Measurements from ENCODE around the gene WDHD1. TPM values are rescaled to one million over a fixed set of nuclear protein-coding genes. Genes with fewer than 3 reads are reported as not detected.
A peak's percentile ranks its signal among the peaks of the same experiment; 100 is the strongest.
"Not testable (repeated sequence)": the region's sequence is repeated elsewhere in the genome, so short reads cannot be mapped to it uniquely, and the experiment has no call there.

The WDHD1 gene
- total and polyA plus RNA-seq, 2 experiments from 2014 or later = 6.6 to 9.6 TPM

DNA sequence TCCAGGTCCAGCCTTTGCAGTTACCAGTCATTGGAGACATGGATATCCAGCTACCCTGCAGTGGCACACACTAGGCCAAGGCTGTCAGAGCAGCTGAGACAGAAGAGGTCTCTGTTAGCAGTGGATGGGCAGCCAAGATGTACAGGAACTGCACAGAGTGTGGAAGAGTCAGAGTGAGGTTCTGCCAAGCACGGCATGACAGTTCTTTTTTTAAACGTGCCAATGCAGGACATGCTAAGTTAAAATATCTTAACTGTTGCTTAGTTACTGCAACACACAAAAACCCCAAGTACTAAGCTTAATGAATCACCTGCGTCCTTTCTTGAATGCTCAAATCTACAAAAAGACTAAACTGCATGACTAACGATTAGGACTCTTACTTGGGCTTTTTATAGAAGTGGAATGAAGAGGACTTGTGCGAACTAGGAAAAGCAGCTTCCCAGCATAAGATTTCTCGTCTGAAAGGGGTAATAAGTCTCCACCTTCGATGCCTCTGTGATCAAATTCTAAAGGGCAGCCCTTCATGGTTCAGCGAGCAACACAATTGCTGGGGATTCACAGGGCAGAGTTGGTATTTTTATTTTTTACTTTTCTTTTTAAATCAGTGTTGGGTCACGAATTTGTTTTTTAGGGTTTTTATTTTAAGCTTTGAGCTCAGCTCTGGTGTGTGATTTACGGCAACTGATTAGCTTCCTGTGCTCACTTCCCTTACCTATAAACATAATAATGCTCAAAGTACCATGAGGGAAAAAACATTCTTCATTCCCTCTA lies 45.2 kb upstream of the WDHD1 start:
- TF ChIP-seq EZH2 (IDR thresholded peaks at IDR 0.05; ENCODE audit: insufficient read depth, poor library complexity, severe bottlenecking) = no peak
- TF ChIP-seq EZH2phosphoT487 (IDR thresholded peaks at IDR 0.05; ENCODE audit: insufficient read depth, low read depth) = no peak
- H3K9me3 ChIP-seq (ENCODE audit: low read depth) = no peaks in the 10 kb centered on the region
- peak overlapping the region; percentile 97 for H3K27ac ChIP-seq
- no peaks in the 10 kb centered on the region for H4K20me1 ChIP-seq (ENCODE audit: insufficient read depth)
- no peaks in the 10 kb centered on the region for H3K27me3 ChIP-seq (replicated peaks; ENCODE audit: insufficient read depth)
- WGBS, 2 experiments (ENCODE audit: low coverage in 1 of 2, low lambda C conversion rate in 2 of 2, missing lambda C conversion rate in 2 of 2) = 27 to 30% methylated on average over 10 of the region's 10 CpGs
- H3F3A ChIP-seq (ENCODE audit: insufficient read depth) = peaks cover 61% of the 10 kb centered on the region
- peaks cover 10% of the 10 kb centered on the region; the same call in 1 of the 2 replicates for H3K79me2 ChIP-seq (ENCODE audit: insufficient read depth)
- in situ Hi-C loops (cut with MboI) = no loop called here
- H3K4me2 ChIP-seq (ENCODE audit: unreplicated experiment) = peak overlapping the region; percentile 74
- peak overlapping the region; percentile 44 for H3K4me3 ChIP-seq
- H3K4me1 ChIP-seq (ENCODE audit: insufficient read depth) = peaks cover 38% of the 10 kb centered on the region
- 0 out of 2 replicates have a peak, but pooled peaks cover 9% of the 10 kb centered on the region for H3K36me3 ChIP-seq (ENCODE audit: low read depth)
- H3K9ac ChIP-seq = peak overlapping the region; percentile 83
- no peak overlapping the region for H2AFZ ChIP-seq
- DNase-seq = peak; percentile 98
- H3K9me2 ChIP-seq (ENCODE audit: insufficient read depth) = no peaks in the 10 kb centered on the region

DNA sequence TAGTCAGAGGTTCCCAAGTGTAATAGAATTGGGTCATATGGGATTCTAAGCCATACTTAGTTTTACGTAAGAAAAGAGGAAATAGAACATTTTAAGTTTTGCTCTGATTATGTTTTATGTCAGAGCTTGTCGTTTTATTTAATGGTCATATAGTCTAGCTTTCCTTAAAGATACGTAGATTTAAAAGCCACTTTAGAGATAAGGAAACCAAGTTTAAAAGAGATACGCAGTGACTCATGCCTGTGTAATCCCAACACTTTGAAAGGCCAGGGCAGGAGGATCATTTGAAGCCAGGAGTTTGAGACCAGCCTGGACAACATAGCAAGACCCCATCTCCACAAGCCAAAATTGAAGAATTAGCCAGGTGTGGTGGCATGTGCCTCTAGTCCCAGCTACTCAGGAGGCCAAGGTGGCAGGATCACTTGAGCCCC lies 44.1 kb upstream of the WDHD1 start:
- Histone ChIP-seq H3K4me2 (ENCODE audit: unreplicated experiment) (no peak overlapping the region), H3K9ac (peak overlapping the region; percentile 83), H2AFZ (no peak overlapping the region), H3K79me2 (ENCODE audit: insufficient read depth) (peaks cover 17% of the 10 kb centered on the region), H3K36me3 (ENCODE audit: low read depth) (peaks cover 14% of the 10 kb centered on the region), H3K4me1 (ENCODE audit: insufficient read depth) (peaks cover 38% of the 10 kb centered on the region), H3K4me3 (no peak overlapping the region), H3F3A (ENCODE audit: insufficient read depth) (peaks cover 67% of the 10 kb centered on the region), H3K9me2 (ENCODE audit: insufficient read depth) (no peaks in the 10 kb centered on the region), H3K9me3 (ENCODE audit: low read depth) (no peaks in the 10 kb centered on the region), H3K27ac (peak overlapping the region; percentile 97), H3K27me3 (replicated peaks; ENCODE audit: insufficient read depth) (no peaks in the 10 kb centered on the region), H4K20me1 (ENCODE audit: insufficient read depth) (no peaks in the 10 kb centered on the region)
- WGBS, 2 experiments (ENCODE audit: low coverage in 1 of 2, low lambda C conversion rate in 2 of 2, missing lambda C conversion rate in 2 of 2) = 73 to 87% methylated on average over 4 of the region's 4 CpGs
- in situ Hi-C loops (cut with MboI) = no loop called here
- no peak for DNase-seq
- TF ChIP-seq EZH2phosphoT487 (IDR thresholded peaks at IDR 0.05; ENCODE audit: insufficient read depth, low read depth) = no peak
- TF ChIP-seq EZH2 (IDR thresholded peaks at IDR 0.05; ENCODE audit: insufficient read depth, poor library complexity, severe bottlenecking) = no peak

DNA sequence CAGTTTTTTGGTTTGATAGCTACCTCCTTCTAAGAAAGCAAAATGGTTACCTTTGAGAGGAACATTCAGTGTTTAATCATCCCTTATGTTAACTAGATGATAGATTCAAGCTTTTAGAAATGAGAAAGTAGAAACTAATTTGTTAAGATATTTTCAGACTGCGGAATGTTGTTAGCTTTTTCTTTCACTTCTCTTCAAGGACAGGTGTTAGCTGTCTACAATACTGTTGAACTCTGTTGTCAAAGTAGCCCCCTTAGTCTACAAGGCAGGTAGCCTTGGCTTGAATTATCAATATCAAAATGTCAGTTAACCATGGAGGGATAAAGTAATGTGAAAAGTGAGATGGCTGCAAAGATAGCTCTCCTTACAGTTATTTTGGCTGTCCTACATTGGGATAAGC lies 39.3 kb upstream of the WDHD1 start:
- Histone ChIP-seq H4K20me1 (ENCODE audit: insufficient read depth) (peaks cover 10% of the 10 kb centered on the region; the same call in 1 of the 2 replicates), H3K27me3 (replicated peaks; ENCODE audit: insufficient read depth) (no peaks in the 10 kb centered on the region), H3K9ac (no peak overlapping the region), H3K4me3 (no peak overlapping the region), H3K36me3 (ENCODE audit: low read depth) (peaks cover 52% of the 10 kb centered on the region), H3K27ac (no peak overlapping the region), H3K9me2 (ENCODE audit: insufficient read depth) (no peaks in the 10 kb centered on the region), H3K9me3 (ENCODE audit: low read depth) (no peaks in the 10 kb centered on the region), H3K79me2 (ENCODE audit: insufficient read depth) (peaks cover 64% of the 10 kb centered on the region), H3K4me1 (ENCODE audit: insufficient read depth) (peaks cover under 1% of the 10 kb centered on the region), H3F3A (ENCODE audit: insufficient read depth) (peaks cover 72% of the 10 kb centered on the region), H3K4me2 (ENCODE audit: unreplicated experiment) (no peak overlapping the region), H2AFZ (no peak overlapping the region)
- TF ChIP-seq EZH2phosphoT487 (IDR thresholded peaks at IDR 0.05; ENCODE audit: insufficient read depth, low read depth) (no peak), EZH2 (IDR thresholded peaks at IDR 0.05; ENCODE audit: insufficient read depth, poor library complexity, severe bottlenecking) (no peak)
- WGBS, 2 experiments (ENCODE audit: low coverage in 1 of 2, low lambda C conversion rate in 2 of 2, missing lambda C conversion rate in 2 of 2) = 100% methylated on average over 1 of the region's 1 CpG
- in situ Hi-C loops (cut with MboI) = no loop called here
- no peak for DNase-seq

DNA sequence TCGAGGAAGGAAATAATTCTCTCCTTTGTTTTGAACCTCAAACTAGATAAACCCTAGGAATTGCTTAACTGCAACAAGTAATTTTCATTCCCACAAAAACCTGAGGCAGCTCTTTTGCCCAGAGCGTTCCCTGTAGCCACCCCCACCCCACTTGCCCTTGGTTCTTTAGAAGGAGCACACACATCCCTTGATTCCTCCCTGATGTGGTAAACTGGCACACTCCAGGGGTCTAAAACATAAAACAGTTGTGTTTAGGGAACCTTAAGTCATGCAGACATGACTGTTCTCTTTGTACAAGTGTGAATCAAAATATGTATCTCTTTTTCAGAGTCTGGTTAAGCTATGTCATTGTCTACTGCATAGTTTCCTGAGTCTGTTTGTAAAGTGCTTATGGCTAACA lies 38.5 kb upstream of the WDHD1 start:
- peaks cover 64% of the 10 kb centered on the region for H3F3A ChIP-seq (ENCODE audit: insufficient read depth)
- peaks cover 10% of the 10 kb centered on the region; the same call in 1 of the 2 replicates for H4K20me1 ChIP-seq (ENCODE audit: insufficient read depth)
- no peak overlapping the region for H2AFZ ChIP-seq
- H3K9ac ChIP-seq = no peak overlapping the region
- H3K9me2 ChIP-seq (ENCODE audit: insufficient read depth) = no peaks in the 10 kb centered on the region
- WGBS, 2 experiments (ENCODE audit: low coverage in 1 of 2, low lambda C conversion rate in 2 of 2, missing lambda C conversion rate in 2 of 2) = 63 to 79% methylated on average over 2 of the region's 2 CpGs
- H3K4me2 ChIP-seq (ENCODE audit: unreplicated experiment) = no peak overlapping the region
- no peak overlapping the region for H3K27ac ChIP-seq
- H3K27me3 ChIP-seq (replicated peaks; ENCODE audit: insufficient read depth) = no peaks in the 10 kb centered on the region
- TF ChIP-seq EZH2phosphoT487 (IDR thresholded peaks at IDR 0.05; ENCODE audit: insufficient read depth, low read depth) = no peak
- no peak for TF ChIP-seq EZH2 (IDR thresholded peaks at IDR 0.05; ENCODE audit: insufficient read depth, poor library complexity, severe bottlenecking)
- peaks cover 72% of the 10 kb centered on the region for H3K79me2 ChIP-seq (ENCODE audit: insufficient read depth)
- DNase-seq = no peak
- in situ Hi-C loops (cut with MboI) = no loop called here
- peaks cover 56% of the 10 kb centered on the region for H3K36me3 ChIP-seq (ENCODE audit: low read depth)
- no peaks in the 10 kb centered on the region for H3K4me1 ChIP-seq (ENCODE audit: insufficient read depth)
- no peaks in the 10 kb centered on the region for H3K9me3 ChIP-seq (ENCODE audit: low read depth)
- H3K4me3 ChIP-seq = no peak overlapping the region

DNA sequence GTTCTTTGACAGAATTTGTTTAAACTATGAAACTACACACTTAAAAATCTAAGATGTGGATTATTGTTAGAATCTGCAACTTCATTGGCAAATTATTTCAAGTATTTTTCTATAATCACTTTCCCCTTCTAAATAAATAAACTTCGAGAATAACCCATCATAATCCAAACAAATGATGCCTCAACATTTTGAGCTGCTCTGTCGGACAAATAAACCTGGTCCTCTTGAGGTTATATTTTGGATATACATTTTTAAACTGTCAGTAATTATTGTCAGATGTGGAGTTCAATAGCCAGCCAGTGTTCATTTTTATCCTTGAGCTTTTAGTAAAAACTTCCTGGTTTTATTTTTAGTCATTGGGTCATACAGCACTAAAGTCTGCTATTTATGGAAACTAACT lies 38.0 kb upstream of the WDHD1 start:
- Histone ChIP-seq H3F3A (ENCODE audit: insufficient read depth) (peaks cover 59% of the 10 kb centered on the region), H3K79me2 (ENCODE audit: insufficient read depth) (peaks cover 77% of the 10 kb centered on the region), H4K20me1 (ENCODE audit: insufficient read depth) (peaks cover 10% of the 10 kb centered on the region; the same call in 1 of the 2 replicates), H3K36me3 (ENCODE audit: low read depth) (peaks cover 56% of the 10 kb centered on the region)
- H3K4me1 ChIP-seq (ENCODE audit: insufficient read depth); H2AFZ ChIP-seq; DNase-seq; H3K9me3 ChIP-seq (ENCODE audit: low read depth); H3K27ac ChIP-seq; in situ Hi-C loops (cut with MboI); H3K27me3 ChIP-seq (replicated peaks; ENCODE audit: insufficient read depth); H3K4me3 ChIP-seq; H3K4me2 ChIP-seq (ENCODE audit: unreplicated experiment); H3K9me2 ChIP-seq (ENCODE audit: insufficient read depth); H3K9ac ChIP-seq: not testable (repeated sequence)
- WGBS, 2 experiments (ENCODE audit: low coverage in 1 of 2, low lambda C conversion rate in 2 of 2, missing lambda C conversion rate in 2 of 2) = 55 to 64% methylated on average over 2 of the region's 2 CpGs

All from GM23248 (cell line).